Uterus (tissue), 2 donors: ENCODE measurements around the gene C15orf39.

ENCODE experiments used
- POLR2A ChIP-seq, 2 donors: fragments of 450-650 bp; IDR thresholded peaks; one replicate each; pipeline ENCODE4 v1.6.1; 2016; ENCODE audit warnings: antibody characterized with exemption in 2 of 2, mild to moderate bottlenecking in 1 of 2, moderate library complexity in 1 of 2
- TF ChIP-seq, protein P1 (sequence below), 4 experiments: fragments of 200-600 bp in 2 of 4; fragments of 450-650 bp in 2 of 4; sonication (generic) in 2 of 4; IDR thresholded peaks; one replicate each; pipeline ENCODE4 v1.5.1; 2016 to 2019; ENCODE audit warnings: antibody characterized with exemption in 4 of 4, mild to moderate bottlenecking in 2 of 4, moderate library complexity in 1 of 4

DNA sequence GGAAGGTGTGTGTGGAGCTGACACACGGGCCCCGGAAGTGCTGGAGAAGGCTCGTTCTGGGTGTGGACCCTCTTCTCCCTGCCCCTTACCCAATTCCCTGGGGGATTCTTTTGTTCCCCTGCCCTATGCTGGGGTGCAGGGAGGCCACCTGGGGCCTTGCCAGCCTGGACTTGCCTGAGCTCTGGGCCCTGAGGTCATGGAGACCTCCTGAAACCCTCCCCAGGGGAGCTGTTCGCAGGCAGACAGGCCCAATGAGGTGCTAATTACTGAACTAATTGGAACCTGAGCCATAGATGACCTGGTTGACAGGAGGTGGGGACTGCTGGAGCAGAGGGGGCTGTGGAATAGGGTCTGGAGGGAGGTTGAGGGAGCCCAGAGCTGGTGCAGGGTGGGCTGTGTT, 9.4 kb upstream of the C15orf39 start:
- TF ChIP-seq, protein P1, sequence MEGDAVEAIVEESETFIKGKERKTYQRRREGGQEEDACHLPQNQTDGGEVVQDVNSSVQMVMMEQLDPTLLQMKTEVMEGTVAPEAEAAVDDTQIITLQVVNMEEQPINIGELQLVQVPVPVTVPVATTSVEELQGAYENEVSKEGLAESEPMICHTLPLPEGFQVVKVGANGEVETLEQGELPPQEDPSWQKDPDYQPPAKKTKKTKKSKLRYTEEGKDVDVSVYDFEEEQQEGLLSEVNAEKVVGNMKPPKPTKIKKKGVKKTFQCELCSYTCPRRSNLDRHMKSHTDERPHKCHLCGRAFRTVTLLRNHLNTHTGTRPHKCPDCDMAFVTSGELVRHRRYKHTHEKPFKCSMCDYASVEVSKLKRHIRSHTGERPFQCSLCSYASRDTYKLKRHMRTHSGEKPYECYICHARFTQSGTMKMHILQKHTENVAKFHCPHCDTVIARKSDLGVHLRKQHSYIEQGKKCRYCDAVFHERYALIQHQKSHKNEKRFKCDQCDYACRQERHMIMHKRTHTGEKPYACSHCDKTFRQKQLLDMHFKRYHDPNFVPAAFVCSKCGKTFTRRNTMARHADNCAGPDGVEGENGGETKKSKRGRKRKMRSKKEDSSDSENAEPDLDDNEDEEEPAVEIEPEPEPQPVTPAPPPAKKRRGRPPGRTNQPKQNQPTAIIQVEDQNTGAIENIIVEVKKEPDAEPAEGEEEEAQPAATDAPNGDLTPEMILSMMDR (IDR thresholded peaks at IDR 0.05), result no peak
- TF ChIP-seq POLR2A (IDR thresholded peaks at IDR 0.05), result no peak
